H1 (cell line): ENCODE results near the gene TRAF3IP3. TPM values are rescaled to one million over a fixed set of nuclear protein-coding genes. Genes with fewer than 3 reads are reported as not detected.

ENCODE experiments used
- CTCF ChIA-PET: fragments of 300-600 bp; sonication (Branson Sonifier 250); formaldehyde crosslinking; loops from one replicate; lab custom pipeline; 2021; ENCODE audit not compliant: partially characterized antibody; lab: Charles Lee
- POLR2A ChIA-PET: fragments of 300-600 bp; sonication (Branson Sonifier 250); formaldehyde crosslinking; loops from one replicate; lab custom pipeline; 2021; ENCODE audit warnings: inconsistent platforms; ENCODE audit not compliant: partially characterized antibody; lab: Charles Lee
- DNase-seq, 2 experiments: peaks; one replicate each; pipeline versions ENCODE4 v3.0.0 to v3.0.0-alpha.2; 2010 to 2022; ENCODE audit warnings: low spot score in 2 of 2, low read depth in 1 of 2, mixed read lengths in 1 of 2
- FAIRE-seq: peaks from 2 replicates; lab custom pipeline; 2011; peaks lifted over from hg19 to GRCh38; lab: Jason Lieb, UNC
- H2AFZ ChIP-seq: 2 replicates; pipeline ENCODE4 v1.8.1; 2012; ENCODE audit warnings: low read length, inconsistent platforms
- H2AK5ac ChIP-seq: 2 replicates; pipeline ENCODE4 v1.6.1; 2013; ENCODE audit warnings: low read depth, low read length
- H2BK120ac ChIP-seq: replicated peaks from 2 replicates; pipeline ENCODE3; 2013; ENCODE audit warnings: low read depth, low read length, inconsistent platforms
- H2BK12ac ChIP-seq: 2 replicates; pipeline ENCODE4 v1.6.1; 2013; ENCODE audit warnings: low read depth, low read length
- H2BK15ac ChIP-seq: 2 replicates; pipeline ENCODE4 v1.6.1; 2013; ENCODE audit warnings: low read length
- H2BK20ac ChIP-seq: 2 replicates; pipeline ENCODE4 v1.6.1; 2013; ENCODE audit warnings: low read length
- H2BK5ac ChIP-seq: 2 replicates; pipeline ENCODE4 v1.6.1; 2013; ENCODE audit warnings: low read depth, low read length
- H3K14ac ChIP-seq: 2 replicates; pipeline ENCODE4 v1.6.1; 2013; ENCODE audit warnings: inconsistent platforms; ENCODE audit not compliant: insufficient read length
- H3K18ac ChIP-seq: 2 replicates; pipeline ENCODE4 v1.6.1; 2013; ENCODE audit warnings: low read length; ENCODE audit errors: extremely low read depth
- H3K23ac ChIP-seq: 2 replicates; pipeline ENCODE4 v1.6.1; 2013; ENCODE audit warnings: inconsistent platforms; ENCODE audit not compliant: insufficient read length
- H3K23me2 ChIP-seq: 2 replicates; pipeline ENCODE4 v1.6.1; 2013; ENCODE audit warnings: low read depth, low read length
- H3K27ac ChIP-seq: 2 replicates; pipeline ENCODE4 v1.6.1; 2011; ENCODE audit warnings: low read depth, low read length, inconsistent platforms
- H3K27me3 ChIP-seq, 4 experiments: replicated peaks in 1 of 4; 1 replicate in 1 of 4; 2 replicates in 3 of 4; pipeline versions ENCODE4 v1.6.1 to v1.8.1; 2011 to 2013; ENCODE audit warnings: low read length in 3 of 4, mild to moderate bottlenecking in 3 of 4, inconsistent platforms in 2 of 4, mixed read lengths in 2 of 4, moderate library complexity in 1 of 4; ENCODE audit not compliant: control insufficient read depth in 3 of 4, insufficient read depth in 3 of 4; ENCODE audit errors: extremely low read depth in 1 of 4
- H3K36me3 ChIP-seq, 4 experiments: 2 replicates each; pipeline versions ENCODE4 v1.6.1 to v1.8.1; 2011 to 2013; ENCODE audit warnings: mild to moderate bottlenecking in 4 of 4, low read length in 3 of 4, moderate library complexity in 2 of 4, control low read depth in 1 of 4, inconsistent platforms in 1 of 4; ENCODE audit not compliant: insufficient read depth in 4 of 4, control insufficient read depth in 2 of 4
- H3K4ac ChIP-seq: replicated peaks from 2 replicates; pipeline ENCODE3; 2013; ENCODE audit warnings: low read length, low read depth, mixed read lengths, inconsistent platforms; ENCODE audit not compliant: insufficient read length
- H3K4me1 ChIP-seq, 4 experiments: replicated peaks in 1 of 4; 1 replicate in 1 of 4; 2 replicates in 3 of 4; pipeline versions ENCODE4 v1.6.1 to v1.8.1; 2011 to 2013; ENCODE audit warnings: low read length in 3 of 4, inconsistent platforms in 2 of 4, mixed read lengths in 1 of 4; ENCODE audit not compliant: insufficient read depth in 4 of 4, control insufficient read depth in 3 of 4
- H3K4me2 ChIP-seq, 2 experiments: 2 replicates each; pipeline versions ENCODE4 v1.6.1 to v1.8.1; 2011 to 2013; ENCODE audit warnings: low read depth in 2 of 2, low read length in 2 of 2, control low read depth in 1 of 2, inconsistent platforms in 1 of 2, mild to moderate bottlenecking in 1 of 2; ENCODE audit not compliant: insufficient read depth in 1 of 2
- H3K4me3 ChIP-seq, 4 experiments: fragments of 200-600, 300-600 bp in 1 of 4; sonication (generic), shearing (Covaris generic), sonication (Bioruptor Twin) in 1 of 4; 2 replicates each; pipeline versions ENCODE4 v1.5.1 to v1.8.1; 2011 to 2016; ENCODE audit warnings: low read length in 4 of 4, low read depth in 3 of 4, control low read depth in 2 of 4, inconsistent platforms in 2 of 4, mild to moderate bottlenecking in 2 of 4, mixed read lengths in 1 of 4, moderate library complexity in 1 of 4; ENCODE audit not compliant: insufficient read depth in 2 of 4; ENCODE audit errors: extremely low read depth in 1 of 4
- H3K56ac ChIP-seq: replicated peaks from 2 replicates; pipeline ENCODE3; 2013; ENCODE audit warnings: low read depth, mild to moderate bottlenecking, mixed read lengths, low read length, inconsistent platforms; ENCODE audit not compliant: insufficient read length
- H3K79me1 ChIP-seq: 2 replicates; pipeline ENCODE4 v1.6.1; 2013; ENCODE audit warnings: low read depth, low read length, control low read depth
- H3K79me2 ChIP-seq, 2 experiments: 2 replicates each; pipeline versions ENCODE4 v1.6.1 to v1.8.1; 2012 to 2013; ENCODE audit warnings: low read length in 2 of 2, mild to moderate bottlenecking in 2 of 2, inconsistent platforms in 1 of 2; ENCODE audit not compliant: insufficient read depth in 2 of 2, control insufficient read depth in 1 of 2
- H3K9ac ChIP-seq, 4 experiments: replicated peaks in 1 of 4; 1 replicate in 1 of 4; 2 replicates in 3 of 4; pipeline versions ENCODE4 v1.6.1 to v1.8.1; 2011 to 2013; ENCODE audit warnings: low read depth in 3 of 4, low read length in 3 of 4, control low read depth in 2 of 4, mild to moderate bottlenecking in 2 of 4, moderate library complexity in 2 of 4, inconsistent platforms in 1 of 4; ENCODE audit errors: extremely low read depth in 1 of 4
- H3K9me3 ChIP-seq, 2 experiments: 2 replicates each; pipeline versions ENCODE4 v1.6.1 to v1.8.1; 2012 to 2013; ENCODE audit warnings: mild to moderate bottlenecking in 2 of 2, moderate library complexity in 2 of 2, control low read depth in 1 of 2, inconsistent platforms in 1 of 2, low read depth in 1 of 2, low read length in 1 of 2, mixed read lengths in 1 of 2; ENCODE audit not compliant: insufficient read depth in 2 of 2
- H4K20me1 ChIP-seq, 2 experiments: replicated peaks in 1 of 2; 2 replicates each; pipeline versions ENCODE3 to v1.8.1; 2011 to 2013; ENCODE audit warnings: inconsistent platforms in 2 of 2, low read length in 2 of 2, mild to moderate bottlenecking in 1 of 2; ENCODE audit not compliant: insufficient read depth in 2 of 2, control insufficient read depth in 1 of 2
- H4K5ac ChIP-seq: 2 replicates; pipeline ENCODE4 v1.6.1; 2013; ENCODE audit warnings: low read length, low read depth, mixed read lengths, inconsistent platforms; ENCODE audit not compliant: insufficient read length
- H4K8ac ChIP-seq: 2 replicates; pipeline ENCODE4 v1.8.0; 2013; ENCODE audit warnings: mild to moderate bottlenecking, moderate library complexity, low read length, inconsistent platforms; ENCODE audit not compliant: insufficient read depth; ENCODE audit errors: extremely low read depth
- H4K91ac ChIP-seq: replicated peaks from 2 replicates; pipeline ENCODE3; 2013; ENCODE audit warnings: low read length, mixed read lengths, inconsistent platforms; ENCODE audit not compliant: insufficient read length
- BRCA1 ChIP-seq: IDR thresholded peaks from 2 replicates; pipeline ENCODE4 v1.6.1; 2012; ENCODE audit warnings: low read depth, low read length, improper control_type of control experiment
- CTBP2 ChIP-seq: IDR thresholded peaks from 2 replicates; pipeline ENCODE4 v1.7.0; 2011; ENCODE audit warnings: borderline replicate concordance, mild to moderate bottlenecking, moderate library complexity, mixed read lengths, low read length; ENCODE audit not compliant: insufficient read depth, insufficient read length
- CTCF ChIP-seq, 3 experiments: IDR thresholded peaks; 1 replicate in 2 of 3; 2 replicates in 1 of 3; pipeline versions ENCODE4 v1.5.1 to v1.6.1; 2011; ENCODE audit warnings: low read length in 3 of 3, mild to moderate bottlenecking in 3 of 3, inconsistent platforms in 2 of 3, low read depth in 1 of 3, moderate library complexity in 1 of 3; ENCODE audit not compliant: insufficient read depth in 1 of 3; ENCODE audit errors: control extremely low read depth in 1 of 3
- FOSL1 ChIP-seq: IDR thresholded peaks from 2 replicates; pipeline ENCODE4 v1.6.1; 2011; ENCODE audit warnings: mild to moderate bottlenecking, low read depth, low read length, moderate library complexity; ENCODE audit not compliant: insufficient read depth
- KDM4A ChIP-seq: IDR thresholded peaks from one replicate; pipeline ENCODE4 v1.7.1; 2012; ENCODE audit warnings: low read depth, mild to moderate bottlenecking, moderate library complexity, low read length, inconsistent platforms; ENCODE audit not compliant: severe bottlenecking
- POLR2A ChIP-seq, 2 experiments: IDR thresholded peaks; 1 replicate in 1 of 2; 2 replicates in 1 of 2; pipeline ENCODE4 v1.6.1; 2011; ENCODE audit warnings: low read depth in 2 of 2, low read length in 2 of 2, mild to moderate bottlenecking in 2 of 2; ENCODE audit errors: control extremely low read depth in 1 of 2
- RXRA ChIP-seq: IDR thresholded peaks from 2 replicates; pipeline ENCODE4 v1.6.1; 2011; ENCODE audit warnings: low read depth, mild to moderate bottlenecking, low read length, moderate library complexity; ENCODE audit not compliant: insufficient read depth
- SUZ12 ChIP-seq: fragments of 200-600 bp; sonication (generic); IDR thresholded peaks from 2 replicates; pipeline ENCODE4 v1.6.1; 2012; ENCODE audit warnings: mild to moderate bottlenecking, inconsistent platforms, low read length, moderate library complexity, mixed read lengths
- WGBS, 2 experiments: shearing (Covaris generic) in 1 of 2; methylation state at CpG; one replicate each; pipeline versions ENCODE4 v1.1.6 to v1.1.7; 2013 to 2015; ENCODE audit warnings: low lambda C conversion rate in 2 of 2, mixed read lengths in 2 of 2, inconsistent platforms in 1 of 2, low coverage in 1 of 2, missing lambda C conversion rate in 1 of 2; ENCODE audit not compliant: insufficient replicate concordance in 2 of 2, insufficient coverage in 1 of 2, insufficient read length in 1 of 2; ENCODE audit errors: extremely low coverage in 1 of 2, missing lambda C conversion rate in 1 of 2; 5-methylcytosine and 5-hydroxymethylcytosine counted together
- polyA plus RNA-seq, 7 experiments: library from polyadenylated mRNA; depleted of rRNA in 3 of 7; stranded (reverse) in 5 of 7; unstranded in 2 of 7; fragments of >200 nt in 5 of 7; fragments of 200-250 nt in 2 of 7; gene quantifications; 1 replicate in 5 of 7; 2 replicates in 1 of 7; 4 replicates in 1 of 7; pipeline versions ENCODE4 v1.2.1 to v1.2.3, GENCODE V29; 2011 to 2013; ENCODE audit warnings: missing spikeins in 2 of 7, mixed read lengths in 2 of 7
- total RNA-seq: library from RNA; stranded (reverse); fragmentation: NEBNext Ultra II Directional; extraction: Animal tissue kit (Norgen Biotek cat#: 25700); gene quantifications from 2 replicates; pipeline ENCODE4 v1.2.1, GENCODE V29; 2021

The TRAF3IP3 gene
- total and polyA plus RNA-seq, 2 of the 8 experiments (the other 6 are each of a cell fraction or from before 2014, with no cell fraction given): not detected

GRCh38 chr1:209827384-209828262 lies 71.8 kb downstream of the TRAF3IP3 start, which contains the start of gene UTP25:
UTP25 (plus strand) TSS chr1:209827972; CDS start chr1:209828064, 92 bp downstream.
- Histone ChIP-seq H4K91ac (no peak within 1 kb of the TSS), H2BK12ac (no peak within 1 kb of the TSS), H2BK5ac (no peak within 1 kb of the TSS), H3K14ac (no peak within 1 kb of the TSS), H3K79me2 (peaks cover 0 to 10% of the 10 kb centered on the region in 2 experiments; a peak in 2 of 4 replicates), H3K9me3 (no peaks in the 10 kb centered on the region), H3K18ac (no peak within 1 kb of the TSS; the same call in 1 of the 2 replicates), H3K23me2 (no peaks in the 10 kb centered on the region), H3K9ac (peak within 1 kb of the TSS in 3 of 4 experiments; percentile 40 to 47 (median 47); a peak in 5 of 7 replicates), H3K4ac (no peak within 1 kb of the TSS), H4K20me1 (no peaks in the 10 kb centered on the region), H3K27me3 (no peaks in the 10 kb centered on the region), H3K56ac (no peak within 1 kb of the TSS), H2BK20ac (no peak within 1 kb of the TSS), H3K4me3 (peak within 1 kb of the TSS; percentile 76 to 97 (median 95)), H3K4me2 (peak within 1 kb of the TSS; percentile 27 to 65), H3K79me1 (no peaks in the 10 kb centered on the region), H3K36me3 (peaks cover 3 to 16% (median 9%) of the 10 kb centered on the region in 4 experiments; a peak in 6 of 8 replicates), H2AFZ (peak within 1 kb of the TSS; percentile 98), H3K4me1 (no peaks in the 10 kb centered on the region), H2BK120ac (no peak within 1 kb of the TSS), H4K5ac (peak within 1 kb of the TSS; percentile 76), H3K23ac (no peak within 1 kb of the TSS), H2AK5ac (no peak within 1 kb of the TSS), H3K27ac (no peak within 1 kb of the TSS), H2BK15ac (no peak within 1 kb of the TSS), H4K8ac (no peak within 1 kb of the TSS; the same call in 1 of the 2 replicates)
- POLR2A ChIA-PET: interaction anchor here (1.0 to 1.2 kb wide), 2 partner anchors 12 to 20 kb away, joined by 3 read pairs; no protein-coding TSS in a partner anchor
- FAIRE-seq: peak; percentile 88
- DNase-seq: peak; percentile 81 to 95
- 23% methylated on average over 48 of the region's 51 CpGs; no CpG with 5 or more reads in 1 of the 2 experiments for WGBS, 2 experiments
- CTCF ChIA-PET: interaction anchor here (0.7 to 11.7 kb wide), 12 partner anchors 10 to 165 kb away, joined by 3 to 254 read pairs (median 3); partner anchors contain the start of gene IRF6
- TF ChIP-seq KDM4A (peak; percentile 57), SUZ12 (no peak), BRCA1 (no peak), CTBP2 (no peak), RXRA (no peak), FOSL1 (no peak), CTCF (IDR thresholded peaks at IDR 0.05; ENCODE audit: control extremely low read depth in 1 of 3, insufficient read depth in 1 of 3, low read depth in 1 of 3, low read length in 3 of 3) (peak; percentile 57 to 73 (median 58)), POLR2A (IDR thresholded peaks at IDR 0.05; ENCODE audit: control extremely low read depth in 1 of 2, low read depth in 2 of 2, low read length in 2 of 2) (peak in 1 of 2 experiments; percentile 65; a peak in 2 of 3 replicates)
